OCI-LY1 (cell line): ENCODE measurements around the gene HIF1AN.

Source experiments
- H2AFZ ChIP-seq: fragments of 200-600 bp; sonication (generic), shearing (Covaris generic); 2 replicates; pipeline ENCODE4 v1.6.0; 2014; ENCODE audit warnings: antibody characterized with exemption, mild to moderate bottlenecking, low read length
- H3F3A ChIP-seq: fragments of 200-600 bp; sonication (generic), shearing (Covaris generic); 2 replicates; pipeline ENCODE4 v1.6.0; 2014; ENCODE audit warnings: mild to moderate bottlenecking, antibody characterized with exemption, low read length, moderate library complexity; ENCODE audit not compliant: insufficient read depth
- H3K27ac ChIP-seq: fragments of 200-600 bp; sonication (generic); 2 replicates; pipeline ENCODE4 v1.5.1; 2014; ENCODE audit warnings: low read length, mixed run types, mild to moderate bottlenecking, low read depth; ENCODE audit not compliant: poor library complexity, severe bottlenecking
- H3K27me3 ChIP-seq: fragments of 200-600 bp; sonication (generic); 2 replicates; pipeline ENCODE4 v1.6.0; 2014; ENCODE audit warnings: antibody characterized with exemption, mild to moderate bottlenecking, low read length, moderate library complexity; ENCODE audit not compliant: insufficient read depth
- H3K36me3 ChIP-seq: fragments of 200-600 bp; sonication (generic); 2 replicates; pipeline ENCODE4 v1.6.1; 2014; ENCODE audit warnings: mild to moderate bottlenecking, antibody characterized with exemption, low read length, moderate library complexity, mixed read lengths; ENCODE audit not compliant: insufficient read depth
- H3K4me1 ChIP-seq: fragments of 200-600 bp; sonication (generic); 2 replicates; pipeline ENCODE4 v1.5.1; 2014; ENCODE audit warnings: mild to moderate bottlenecking, low read length, moderate library complexity; ENCODE audit not compliant: insufficient read depth, severe bottlenecking
- H3K4me2 ChIP-seq: fragments of 200-600 bp; sonication (generic), shearing (Covaris generic); 2 replicates; pipeline ENCODE4 v1.6.1; 2014; ENCODE audit warnings: low read length
- H3K4me3 ChIP-seq: fragments of 200-600 bp; sonication (generic); 2 replicates; pipeline ENCODE4 v1.5.1; 2014; ENCODE audit warnings: low read length, low read depth, mild to moderate bottlenecking, mixed read lengths; ENCODE audit not compliant: poor library complexity, severe bottlenecking
- H3K79me2 ChIP-seq: fragments of 200-600 bp; shearing (Covaris generic); 2 replicates; pipeline ENCODE4 v1.6.1; 2016; ENCODE audit warnings: mixed run types, low read length, mixed read lengths; ENCODE audit not compliant: insufficient read depth
- H3K9ac ChIP-seq: fragments of 200-600 bp; sonication (generic), shearing (Covaris generic); 2 replicates; pipeline ENCODE4 v1.6.1; 2014; ENCODE audit warnings: mild to moderate bottlenecking, low read length, mixed read lengths
- H3K9me2 ChIP-seq: fragments of 200-600 bp; sonication (generic), shearing (Covaris generic); 2 replicates; pipeline ENCODE4 v1.6.1; 2014; ENCODE audit warnings: low read depth, mild to moderate bottlenecking, low read length, mixed read lengths
- H3K9me3 ChIP-seq: fragments of 200-600 bp; shearing (Covaris generic); 2 replicates; pipeline ENCODE4 v1.6.1; 2014; ENCODE audit warnings: low read length, mixed read lengths
- H4K20me1 ChIP-seq: fragments of 200-600 bp; sonication (generic), shearing (Covaris generic); 2 replicates; pipeline ENCODE4 v1.6.0; 2016; ENCODE audit warnings: mild to moderate bottlenecking, low read length; ENCODE audit not compliant: insufficient read depth
- EZH2 ChIP-seq: fragments of 200-600 bp; sonication (generic), shearing (Covaris generic); IDR thresholded peaks from 2 replicates; pipeline ENCODE4 v1.8.0; 2017; ENCODE audit warnings: borderline replicate concordance, mixed run types, mild to moderate bottlenecking, antibody characterized with exemption, low read length, moderate library complexity, mixed read lengths
- TF ChIP-seq, protein P1 (sequence below): fragments of 200-600 bp; sonication (generic), shearing (Covaris generic); IDR thresholded peaks from 2 replicates; pipeline ENCODE4 v1.5.1; 2017; ENCODE audit warnings: mild to moderate bottlenecking, antibody characterized with exemption, low read length, moderate library complexity, mixed read lengths

Gene HIF1AN

DNA sequence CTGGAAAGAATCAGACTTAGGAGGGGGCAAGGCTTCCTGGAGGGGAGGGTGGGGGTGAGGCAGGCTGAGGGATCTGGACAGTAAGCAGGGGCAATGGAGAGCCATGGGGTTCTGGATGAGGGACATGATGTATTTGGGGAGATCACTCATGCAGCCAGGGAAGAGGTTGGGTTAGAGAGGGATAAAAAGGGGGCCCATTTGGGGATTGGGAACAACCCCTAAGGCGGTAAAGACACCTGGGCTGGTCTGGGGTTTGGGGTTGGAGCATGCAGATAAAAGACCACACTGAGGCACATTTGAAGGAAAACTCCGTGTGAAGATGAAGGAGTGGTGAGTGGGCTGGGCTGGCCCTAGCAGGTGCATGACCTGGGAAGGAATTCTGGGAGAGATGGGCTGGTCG is 30.8 kb downstream of the HIF1AN start:
- Histone ChIP-seq H3K4me3 (no peak overlapping the region), H3K36me3 (no peaks in the 10 kb centered on the region), H3K27me3 (no peaks in the 10 kb centered on the region), H3K4me1 (peaks cover 4% of the 10 kb centered on the region), H2AFZ (no peak overlapping the region), H4K20me1 (no peaks in the 10 kb centered on the region), H3K9me2 (no peaks in the 10 kb centered on the region), H3K4me2 (no peak overlapping the region), H3K27ac (no peak overlapping the region), H3F3A (no peaks in the 10 kb centered on the region), H3K9me3 (no peaks in the 10 kb centered on the region), H3K9ac (no peak overlapping the region), H3K79me2 (no peaks in the 10 kb centered on the region)
- TF ChIP-seq, protein P1, sequence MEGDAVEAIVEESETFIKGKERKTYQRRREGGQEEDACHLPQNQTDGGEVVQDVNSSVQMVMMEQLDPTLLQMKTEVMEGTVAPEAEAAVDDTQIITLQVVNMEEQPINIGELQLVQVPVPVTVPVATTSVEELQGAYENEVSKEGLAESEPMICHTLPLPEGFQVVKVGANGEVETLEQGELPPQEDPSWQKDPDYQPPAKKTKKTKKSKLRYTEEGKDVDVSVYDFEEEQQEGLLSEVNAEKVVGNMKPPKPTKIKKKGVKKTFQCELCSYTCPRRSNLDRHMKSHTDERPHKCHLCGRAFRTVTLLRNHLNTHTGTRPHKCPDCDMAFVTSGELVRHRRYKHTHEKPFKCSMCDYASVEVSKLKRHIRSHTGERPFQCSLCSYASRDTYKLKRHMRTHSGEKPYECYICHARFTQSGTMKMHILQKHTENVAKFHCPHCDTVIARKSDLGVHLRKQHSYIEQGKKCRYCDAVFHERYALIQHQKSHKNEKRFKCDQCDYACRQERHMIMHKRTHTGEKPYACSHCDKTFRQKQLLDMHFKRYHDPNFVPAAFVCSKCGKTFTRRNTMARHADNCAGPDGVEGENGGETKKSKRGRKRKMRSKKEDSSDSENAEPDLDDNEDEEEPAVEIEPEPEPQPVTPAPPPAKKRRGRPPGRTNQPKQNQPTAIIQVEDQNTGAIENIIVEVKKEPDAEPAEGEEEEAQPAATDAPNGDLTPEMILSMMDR, result no peak
- TF ChIP-seq EZH2, result no peak

DNA sequence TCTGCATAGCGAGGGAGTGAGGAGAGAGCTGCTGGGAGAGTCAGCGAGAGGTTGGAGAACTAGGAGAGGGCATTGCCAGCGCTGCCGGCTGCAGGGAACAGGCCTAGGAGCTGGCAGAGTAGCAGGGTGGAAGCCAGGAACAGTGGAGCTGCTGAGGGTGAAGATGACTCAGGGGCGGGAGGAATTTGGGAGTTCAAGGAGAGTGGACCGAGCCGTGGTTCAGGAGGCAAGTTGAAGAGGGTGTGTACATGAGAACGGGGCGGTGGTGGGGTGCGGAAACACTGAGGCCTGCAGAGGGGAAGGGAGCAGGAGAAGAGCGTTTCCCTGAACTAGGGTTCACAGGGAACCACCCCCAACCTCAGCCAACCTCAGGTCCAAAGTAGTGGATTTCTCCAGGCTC is 31.5 kb downstream of the HIF1AN start:
- H3K36me3 ChIP-seq, result no peaks in the 10 kb centered on the region
- H3K27me3 ChIP-seq, result no peaks in the 10 kb centered on the region
- H2AFZ ChIP-seq, result no peak overlapping the region

DNA sequence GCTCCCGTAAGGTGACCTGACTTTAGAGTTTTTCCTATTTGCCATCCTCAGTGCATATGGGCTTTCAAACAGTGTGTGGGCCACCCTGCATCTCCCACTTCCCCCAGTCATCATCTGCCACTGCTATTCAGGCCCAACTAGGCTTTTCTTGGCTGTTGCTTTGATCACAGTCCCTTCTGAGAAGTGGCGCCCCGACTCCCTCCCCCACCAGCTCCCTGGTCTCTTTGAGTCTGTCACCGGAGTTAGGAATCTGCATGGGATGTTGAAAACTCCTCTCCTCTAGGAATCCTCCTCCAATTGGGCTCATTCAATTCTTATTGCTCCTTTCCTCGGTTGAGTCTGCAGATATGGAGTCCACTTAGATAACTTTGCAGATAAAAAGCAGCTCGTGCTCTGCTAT is 32.1 kb downstream of the HIF1AN start:
- Histone ChIP-seq H3F3A (no peaks in the 10 kb centered on the region), H3K9me2 (no peaks in the 10 kb centered on the region), H3K9me3 (no peaks in the 10 kb centered on the region), H3K36me3 (no peaks in the 10 kb centered on the region), H3K27me3 (no peaks in the 10 kb centered on the region), H3K9ac (no peak overlapping the region), H3K79me2 (no peaks in the 10 kb centered on the region), H2AFZ (no peak overlapping the region), H4K20me1 (no peaks in the 10 kb centered on the region), H3K4me2 (no peak overlapping the region), H3K27ac (no peak overlapping the region), H3K4me3 (no peak overlapping the region), H3K4me1 (no peaks in the 10 kb centered on the region)
- TF ChIP-seq EZH2, result no peak
- TF ChIP-seq, protein P1, result no peak

More for the DNA sequence above, 31.5 kb downstream of the HIF1AN start:
- H3K27ac ChIP-seq, result no peak overlapping the region
- no peaks in the 10 kb centered on the region for H3K4me1 ChIP-seq
- H3K4me2 ChIP-seq, result no peak overlapping the region
- no peaks in the 10 kb centered on the region for H4K20me1 ChIP-seq
- TF ChIP-seq, protein P1, result no peak
- TF ChIP-seq EZH2, result no peak
- no peak overlapping the region for H3K4me3 ChIP-seq
- no peaks in the 10 kb centered on the region for H3K79me2 ChIP-seq
- no peaks in the 10 kb centered on the region for H3F3A ChIP-seq
- no peak overlapping the region for H3K9ac ChIP-seq
- H3K9me2 ChIP-seq, result no peaks in the 10 kb centered on the region
- H3K9me3 ChIP-seq, result no peaks in the 10 kb centered on the region
